ENCODE results near the gene LAMB3. TPM values are rescaled to one million over a fixed set of nuclear protein-coding genes. Genes with fewer than 3 reads are reported as not detected.

LAMB3 gene
- total and polyA plus RNA-seq, 10 of the 15 experiments (the other 5 are each of a cell fraction or from before 2014, with no cell fraction given), result 0.04 to 1.8 (median 0.10) TPM; not detected in 1

DNA sequence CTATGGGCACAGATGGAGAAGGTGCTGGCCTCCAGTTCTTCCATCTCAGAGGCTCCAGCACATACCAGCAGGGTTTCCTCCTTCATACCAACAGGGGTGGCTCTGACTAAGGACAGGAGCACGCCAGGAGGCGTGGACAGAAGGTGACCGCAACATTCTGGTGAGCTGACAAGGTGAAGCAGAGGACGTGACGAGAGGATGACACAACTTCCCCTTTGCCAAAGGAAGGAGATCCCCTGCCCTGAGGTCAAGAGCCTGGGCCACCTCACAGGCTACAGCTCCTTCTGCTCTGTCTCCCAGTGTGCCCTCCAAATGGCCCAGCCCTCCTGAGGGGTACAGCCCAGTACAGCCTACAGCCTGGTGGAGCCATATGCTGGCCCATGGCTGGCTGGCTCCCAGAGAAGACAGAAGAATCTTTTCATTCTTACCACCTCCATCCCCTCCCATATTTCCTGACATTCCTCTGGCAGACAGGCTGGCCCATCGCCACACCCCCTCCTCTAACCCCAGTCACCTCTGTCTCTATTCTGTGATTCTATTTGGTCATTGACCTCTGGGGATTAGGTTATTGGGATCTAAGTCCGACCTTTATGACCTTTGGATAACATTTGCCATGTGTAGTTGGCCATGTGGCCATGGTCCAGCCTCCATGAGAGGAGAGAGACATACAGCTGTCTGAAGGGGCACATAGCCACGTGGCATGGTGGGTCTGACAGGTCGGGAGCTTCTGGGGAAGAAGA lies 5.1 kb upstream of the LAMB3 start (continued):
- TF ChIP-seq, protein P1, sequence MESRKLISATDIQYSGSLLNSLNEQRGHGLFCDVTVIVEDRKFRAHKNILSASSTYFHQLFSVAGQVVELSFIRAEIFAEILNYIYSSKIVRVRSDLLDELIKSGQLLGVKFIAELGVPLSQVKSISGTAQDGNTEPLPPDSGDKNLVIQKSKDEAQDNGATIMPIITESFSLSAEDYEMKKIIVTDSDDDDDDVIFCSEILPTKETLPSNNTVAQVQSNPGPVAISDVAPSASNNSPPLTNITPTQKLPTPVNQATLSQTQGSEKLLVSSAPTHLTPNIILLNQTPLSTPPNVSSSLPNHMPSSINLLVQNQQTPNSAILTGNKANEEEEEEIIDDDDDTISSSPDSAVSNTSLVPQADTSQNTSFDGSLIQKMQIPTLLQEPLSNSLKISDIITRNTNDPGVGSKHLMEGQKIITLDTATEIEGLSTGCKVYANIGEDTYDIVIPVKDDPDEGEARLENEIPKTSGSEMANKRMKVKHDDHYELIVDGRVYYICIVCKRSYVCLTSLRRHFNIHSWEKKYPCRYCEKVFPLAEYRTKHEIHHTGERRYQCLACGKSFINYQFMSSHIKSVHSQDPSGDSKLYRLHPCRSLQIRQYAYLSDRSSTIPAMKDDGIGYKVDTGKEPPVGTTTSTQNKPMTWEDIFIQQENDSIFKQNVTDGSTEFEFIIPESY (IDR thresholded peaks at IDR 0.05), result no peak
- TF ChIP-seq BMI1 (IDR thresholded peaks at IDR 0.05; ENCODE audit: borderline replicate concordance), result no peak

DNA sequence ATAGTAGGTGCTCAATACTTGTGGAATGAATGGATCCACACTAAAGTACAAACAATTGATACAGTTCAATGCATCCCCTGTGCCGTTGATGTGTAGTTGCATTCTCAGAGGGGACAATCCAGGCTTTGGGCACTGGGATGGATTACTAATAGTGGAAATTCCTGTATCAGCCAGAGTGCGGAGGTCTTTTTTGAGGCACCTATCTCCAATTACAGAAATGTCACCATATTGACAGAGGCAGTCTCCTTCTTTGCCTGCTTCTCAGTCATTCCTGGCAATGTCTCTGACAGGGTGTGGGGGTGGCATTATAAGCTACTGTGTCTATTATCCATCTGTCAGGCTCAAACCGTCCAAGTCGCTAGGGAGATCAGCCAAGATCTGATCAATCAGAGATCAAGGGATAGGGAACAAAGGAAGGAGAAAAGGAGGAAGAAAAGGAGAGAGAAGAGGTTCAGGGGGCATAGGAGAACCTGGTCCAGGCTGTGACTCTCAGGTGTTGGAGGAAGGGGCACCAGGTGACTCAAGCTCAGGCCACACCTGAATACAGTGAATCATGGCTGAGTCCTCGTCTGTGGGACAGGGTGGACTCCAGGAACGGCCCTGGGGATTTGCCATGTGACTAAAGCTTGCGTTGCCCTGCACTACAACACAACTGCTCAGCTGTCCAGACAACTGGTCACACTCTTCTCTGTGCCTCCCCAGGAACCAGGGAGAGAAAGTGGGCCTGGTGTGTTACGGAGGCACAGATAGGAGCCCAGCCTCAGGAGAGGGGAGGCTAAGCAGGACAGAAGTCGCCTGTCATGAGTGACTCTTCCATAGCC lies 3.4 kb upstream of the LAMB3 start:
- Histone ChIP-seq H3K36me3 (ENCODE audit: control insufficient read depth in 2 of 2, insufficient read depth in 2 of 2, low read length in 1 of 2) (no peaks in the 10 kb centered on the region), H3K27me3 (replicated peaks in 1 of 2; ENCODE audit: control insufficient read depth in 2 of 2, insufficient read depth in 2 of 2, low read length in 1 of 2) (no peaks in the 10 kb centered on the region; a peak in 1 of 4 replicates), H3K9ac (ENCODE audit: control insufficient read depth, insufficient read depth, low read length) (no peak overlapping the region), H4K20me1 (ENCODE audit: control insufficient read depth, insufficient read depth) (no peaks in the 10 kb centered on the region), H3K4me3 (no peak overlapping the region), H3K4me1 (ENCODE audit: control insufficient read depth, insufficient read depth, low read length) (peaks cover 26% of the 10 kb centered on the region), H3K27ac (ENCODE audit: control insufficient read depth, insufficient read depth) (no peak overlapping the region), H3K4me2 (ENCODE audit: control insufficient read depth, insufficient read depth) (no peak overlapping the region), H3K79me2 (ENCODE audit: control insufficient read depth, insufficient read depth, low read length) (no peaks in the 10 kb centered on the region), H3K9me3 (replicated peaks; ENCODE audit: control insufficient read depth, insufficient read depth, low read length) (no peaks in the 10 kb centered on the region), H2AFZ (ENCODE audit: control insufficient read depth, low read depth, low read length) (no peak overlapping the region)
- DNase-seq (ENCODE audit: low read depth, low spot score) (no peak), FAIRE-seq (no peak), ATAC-seq (no peak)
- ChIA-PET CTCF (interaction anchor here (0.6 to 4.0 kb wide), 4 partner anchors 10 to 86 kb away, joined by 3 to 58 read pairs (median 20); partner anchors contain the start of gene G0S2), POLR2A (interaction anchor here (1.6 to 7.6 kb wide), 2 partner anchors 13 to 19 kb away, joined by 8 to 95 read pairs; partner anchors contain the start of gene G0S2), RAD21 (ENCODE audit: unreplicated experiment) (interaction anchor here (1.2 to 15.7 kb wide), 4 partner anchors 19 to 36 kb away, joined by 3 to 195 read pairs (median 16); partner anchors contain the start of gene G0S2), SMC1A (ENCODE audit: uncharacterized antibody, unreplicated experiment) (interaction anchor here (0.9 to 17.6 kb wide), 9 partner anchors 10 to 113 kb away, joined by 3 to 261 read pairs (median 13); partner anchors contain the start of genes G0S2 and TRAF3IP3)
- WGBS (ENCODE audit: insufficient coverage, insufficient replicate concordance, low lambda C conversion rate, missing lambda C conversion rate), result 40% methylated on average over 9 of the region's 9 CpGs
- in situ Hi-C loops (cut with MboI) (no loop called here), intact Hi-C loops (cut with micrococcal nuclease; ENCODE audit: unreplicated experiment) (loop anchor here (2.0 to 5.0 kb wide), 2 partner anchors 17 to 737 kb away; no protein-coding TSS in a partner anchor)
- no peak for TF ChIP-seq RUNX3 (IDR thresholded peaks at IDR 0.05; ENCODE audit: low read length)
- TF ChIP-seq, protein P2, sequence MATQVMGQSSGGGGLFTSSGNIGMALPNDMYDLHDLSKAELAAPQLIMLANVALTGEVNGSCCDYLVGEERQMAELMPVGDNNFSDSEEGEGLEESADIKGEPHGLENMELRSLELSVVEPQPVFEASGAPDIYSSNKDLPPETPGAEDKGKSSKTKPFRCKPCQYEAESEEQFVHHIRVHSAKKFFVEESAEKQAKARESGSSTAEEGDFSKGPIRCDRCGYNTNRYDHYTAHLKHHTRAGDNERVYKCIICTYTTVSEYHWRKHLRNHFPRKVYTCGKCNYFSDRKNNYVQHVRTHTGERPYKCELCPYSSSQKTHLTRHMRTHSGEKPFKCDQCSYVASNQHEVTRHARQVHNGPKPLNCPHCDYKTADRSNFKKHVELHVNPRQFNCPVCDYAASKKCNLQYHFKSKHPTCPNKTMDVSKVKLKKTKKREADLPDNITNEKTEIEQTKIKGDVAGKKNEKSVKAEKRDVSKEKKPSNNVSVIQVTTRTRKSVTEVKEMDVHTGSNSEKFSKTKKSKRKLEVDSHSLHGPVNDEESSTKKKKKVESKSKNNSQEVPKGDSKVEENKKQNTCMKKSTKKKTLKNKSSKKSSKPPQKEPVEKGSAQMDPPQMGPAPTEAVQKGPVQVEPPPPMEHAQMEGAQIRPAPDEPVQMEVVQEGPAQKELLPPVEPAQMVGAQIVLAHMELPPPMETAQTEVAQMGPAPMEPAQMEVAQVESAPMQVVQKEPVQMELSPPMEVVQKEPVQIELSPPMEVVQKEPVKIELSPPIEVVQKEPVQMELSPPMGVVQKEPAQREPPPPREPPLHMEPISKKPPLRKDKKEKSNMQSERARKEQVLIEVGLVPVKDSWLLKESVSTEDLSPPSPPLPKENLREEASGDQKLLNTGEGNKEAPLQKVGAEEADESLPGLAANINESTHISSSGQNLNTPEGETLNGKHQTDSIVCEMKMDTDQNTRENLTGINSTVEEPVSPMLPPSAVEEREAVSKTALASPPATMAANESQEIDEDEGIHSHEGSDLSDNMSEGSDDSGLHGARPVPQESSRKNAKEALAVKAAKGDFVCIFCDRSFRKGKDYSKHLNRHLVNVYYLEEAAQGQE (IDR thresholded peaks at IDR 0.05; ENCODE audit: low read depth, low read length), result no peak
- TF ChIP-seq, protein P3, sequence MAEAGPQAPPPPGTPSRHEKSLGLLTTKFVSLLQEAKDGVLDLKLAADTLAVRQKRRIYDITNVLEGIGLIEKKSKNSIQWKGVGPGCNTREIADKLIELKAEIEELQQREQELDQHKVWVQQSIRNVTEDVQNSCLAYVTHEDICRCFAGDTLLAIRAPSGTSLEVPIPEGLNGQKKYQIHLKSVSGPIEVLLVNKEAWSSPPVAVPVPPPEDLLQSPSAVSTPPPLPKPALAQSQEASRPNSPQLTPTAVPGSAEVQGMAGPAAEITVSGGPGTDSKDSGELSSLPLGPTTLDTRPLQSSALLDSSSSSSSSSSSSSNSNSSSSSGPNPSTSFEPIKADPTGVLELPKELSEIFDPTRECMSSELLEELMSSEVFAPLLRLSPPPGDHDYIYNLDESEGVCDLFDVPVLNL (IDR thresholded peaks at IDR 0.05; ENCODE audit: low read depth, low read length), result no peak
- TF ChIP-seq ZNF24 (IDR thresholded peaks at IDR 0.05), result no peak
- TF ChIP-seq RB1 (IDR thresholded peaks at IDR 0.05; ENCODE audit: borderline replicate concordance), result no peak
- TF ChIP-seq CHD1 (IDR thresholded peaks at IDR 0.05; ENCODE audit: low read depth, low read length), result no peak
- no peak for TF ChIP-seq TCF12 (IDR thresholded peaks at IDR 0.05; ENCODE audit: low read depth, low read length)
- TF ChIP-seq TAF1 (IDR thresholded peaks at IDR 0.05; ENCODE audit: borderline replicate concordance, low read depth, low read length), result no peak
- no TSS peak for BruUV-seq (replicated peaks)
